H9 (cell line): ENCODE data around the gene CASP8AP2. TPM values are rescaled to one million over a fixed set of nuclear protein-coding genes. Genes with fewer than 3 reads are reported as not detected.
A peak's percentile ranks its signal among the peaks of the same experiment; 100 is the strongest.

Source experiments
- DNase-seq: peaks from one replicate; pipeline ENCODE4 v3.0.0-alpha.2; 2017
- H2AFZ ChIP-seq: one replicate; pipeline ENCODE4 v1.6.1; 2013; ENCODE audit warnings: mild to moderate bottlenecking, low read length, control low read depth, moderate library complexity
- H2AK5ac ChIP-seq: 2 replicates; pipeline ENCODE4 v1.6.1; 2013; ENCODE audit warnings: low read length, control low read depth, mixed read lengths; ENCODE audit not compliant: insufficient read length
- H2BK120ac ChIP-seq: one replicate; pipeline ENCODE4 v1.6.1; 2013; ENCODE audit warnings: low read depth, mild to moderate bottlenecking, low read length, control low read depth, inconsistent platforms; ENCODE audit not compliant: poor library complexity, severe bottlenecking
- H2BK12ac ChIP-seq: 2 replicates; pipeline ENCODE4 v1.6.1; 2013; ENCODE audit warnings: low read length, control low read depth, mixed read lengths, low read depth; ENCODE audit not compliant: insufficient read length
- H2BK15ac ChIP-seq: 2 replicates; pipeline ENCODE4 v1.6.1; 2013; ENCODE audit warnings: low read depth, low read length, control low read depth
- H2BK20ac ChIP-seq: one replicate; pipeline ENCODE4 v1.6.1; 2013; ENCODE audit warnings: low read depth, mild to moderate bottlenecking, low read length, control low read depth, inconsistent platforms; ENCODE audit not compliant: poor library complexity, severe bottlenecking
- H2BK5ac ChIP-seq: 2 replicates; pipeline ENCODE4 v1.6.1; 2013; ENCODE audit warnings: low read length, control low read depth, mixed read lengths; ENCODE audit not compliant: insufficient read length
- H3K14ac ChIP-seq: 2 replicates; pipeline ENCODE4 v1.6.1; 2013; ENCODE audit warnings: low read length, control low read depth; ENCODE audit not compliant: insufficient read depth
- H3K18ac ChIP-seq: 2 replicates; pipeline ENCODE4 v1.6.1; 2013; ENCODE audit warnings: low read depth, mild to moderate bottlenecking, mixed read lengths, low read length, control low read depth; ENCODE audit not compliant: insufficient read length
- H3K23ac ChIP-seq: 2 replicates; pipeline ENCODE4 v1.6.1; 2013; ENCODE audit warnings: low read length, control low read depth, mixed read lengths, low read depth; ENCODE audit not compliant: insufficient read length
- H3K23me2 ChIP-seq: 2 replicates; pipeline ENCODE4 v1.6.1; 2013; ENCODE audit warnings: low read depth, mild to moderate bottlenecking, mixed read lengths, low read length, control low read depth; ENCODE audit not compliant: insufficient read length, poor library complexity, severe bottlenecking
- H3K27ac ChIP-seq: 2 replicates; pipeline ENCODE4 v1.5.1; 2013; ENCODE audit warnings: low read length, control low read depth, mixed read lengths, low read depth; ENCODE audit not compliant: insufficient read length
- H3K27me3 ChIP-seq: 2 replicates; pipeline ENCODE4 v1.6.1; 2013; ENCODE audit warnings: low read length, control low read depth, inconsistent platforms; ENCODE audit not compliant: insufficient read depth
- H3K4ac ChIP-seq: 2 replicates; pipeline ENCODE4 v1.6.1; 2013; ENCODE audit warnings: low read depth, mild to moderate bottlenecking, control low read depth, inconsistent platforms, low read length, moderate library complexity
- H3K4me1 ChIP-seq: 2 replicates; pipeline ENCODE4 v1.6.1; 2013; ENCODE audit warnings: low read length, control low read depth, inconsistent platforms; ENCODE audit not compliant: insufficient read depth
- H3K4me2 ChIP-seq: 2 replicates; pipeline ENCODE4 v1.6.1; 2013; ENCODE audit warnings: low read length, control low read depth, mixed read lengths; ENCODE audit not compliant: insufficient read length, insufficient read depth
- H3K56ac ChIP-seq: 2 replicates; pipeline ENCODE4 v1.6.1; 2013; ENCODE audit warnings: low read depth, mild to moderate bottlenecking, mixed read lengths, low read length, control low read depth; ENCODE audit not compliant: insufficient read length
- H3K79me1 ChIP-seq: 2 replicates; pipeline ENCODE4 v1.6.1; 2013; ENCODE audit warnings: low read depth, mild to moderate bottlenecking, moderate library complexity, low read length, control low read depth, inconsistent platforms; ENCODE audit not compliant: insufficient read depth, poor library complexity, severe bottlenecking
- H3K79me2 ChIP-seq: 2 replicates; pipeline ENCODE4 v1.6.1; 2013; ENCODE audit warnings: low read length, control low read depth, inconsistent platforms; ENCODE audit not compliant: insufficient read depth
- H3K9ac ChIP-seq: 2 replicates; pipeline ENCODE4 v1.6.1; 2013; ENCODE audit warnings: low read length, control low read depth, mixed read lengths; ENCODE audit not compliant: insufficient read length; ENCODE audit errors: extremely low read depth
- H3K9me3 ChIP-seq: one replicate; pipeline ENCODE4 v1.6.1; 2013; ENCODE audit warnings: low read depth, low read length, inconsistent platforms; ENCODE audit not compliant: control insufficient read depth
- H3T11ph ChIP-seq: one replicate; pipeline ENCODE4 v1.6.1; 2013; ENCODE audit warnings: mild to moderate bottlenecking, low read length, control low read depth, inconsistent platforms
- H4K20me1 ChIP-seq: one replicate; pipeline ENCODE4 v1.6.1; 2013; ENCODE audit not compliant: control insufficient read depth, insufficient read length, insufficient read depth
- H4K5ac ChIP-seq: 2 replicates; pipeline ENCODE4 v1.6.1; 2013; ENCODE audit warnings: low read depth, mild to moderate bottlenecking, mixed read lengths, low read length, control low read depth; ENCODE audit not compliant: insufficient read length
- H4K8ac ChIP-seq: replicated peaks from 2 replicates; pipeline ENCODE4 v1.6.1; 2013; ENCODE audit warnings: low read length, control low read depth, mixed read lengths, low read depth; ENCODE audit not compliant: insufficient read length
- H4K91ac ChIP-seq: 2 replicates; pipeline ENCODE4 v1.6.1; 2013; ENCODE audit warnings: low read depth, mild to moderate bottlenecking, moderate library complexity, mixed read lengths, low read length, control low read depth; ENCODE audit not compliant: insufficient read length
- H3K27ac Mint-ChIP-seq, 3 experiments: 2 replicates in 2 of 3; 3 replicates in 1 of 3; pipeline ENCODE4 v1.8.0; 2020 to 2021; ENCODE audit warnings: mixed read lengths in 3 of 3, mild to moderate bottlenecking in 1 of 3, moderate library complexity in 1 of 3
- H3K27me3 Mint-ChIP-seq: 2 replicates; pipeline ENCODE4 v1.8.0; 2021; ENCODE audit warnings: low read depth, mild to moderate bottlenecking, moderate library complexity, mixed read lengths
- H3K36me3 Mint-ChIP-seq, 3 experiments: 2 replicates in 2 of 3; 3 replicates in 1 of 3; pipeline ENCODE4 v1.8.0; 2020 to 2021; ENCODE audit warnings: low read depth in 3 of 3, mixed read lengths in 3 of 3; ENCODE audit not compliant: insufficient read depth in 1 of 3
- H3K4me1 Mint-ChIP-seq, 2 experiments: 2 replicates each; pipeline ENCODE4 v1.8.0; 2020; ENCODE audit warnings: mixed read lengths in 2 of 2
- H3K4me3 Mint-ChIP-seq, 2 experiments: 2 replicates in 1 of 2; 3 replicates in 1 of 2; pipeline ENCODE4 v1.8.0; 2020 to 2021; ENCODE audit warnings: mild to moderate bottlenecking in 2 of 2, mixed read lengths in 2 of 2, moderate library complexity in 1 of 2
- H3K9me3 Mint-ChIP-seq, 2 experiments: 2 replicates in 1 of 2; 3 replicates in 1 of 2; pipeline ENCODE4 v1.8.0; 2020; ENCODE audit warnings: mild to moderate bottlenecking in 2 of 2, mixed read lengths in 2 of 2, moderate library complexity in 1 of 2
- CTCF ChIP-seq: fragments of 200-600 bp; sonication (generic); conservative IDR thresholded peaks from 3 replicates; pipeline ENCODE4 v1.8.0; 2021; ENCODE audit warnings: antibody characterized with exemption, mild to moderate bottlenecking
- WGBS: extraction: QIAGEN DNeasy Blood & Tissue Kit; methylation state at CpG from one replicate; pipeline ENCODE4 v1.1.7; 2013; ENCODE audit warnings: missing lambda C conversion rate, low lambda C conversion rate, mixed read lengths; ENCODE audit not compliant: insufficient read length; ENCODE audit errors: extremely low coverage; 5-methylcytosine and 5-hydroxymethylcytosine counted together
- total RNA-seq: library from RNA; stranded (reverse); gene quantifications from 2 replicates; pipeline ENCODE4 v1.2.1, GENCODE V29; 2021

Gene CASP8AP2
- total RNA-seq, 1 experiment from 2014 or later = 33.6 TPM

- Histone ChIP-seq H3K4ac (no peak overlapping the region), H3K23ac (no peak overlapping the region), H4K5ac (no peak overlapping the region), H2BK15ac (no peak overlapping the region), H3K56ac (no peak overlapping the region), H3K79me2 (peaks cover 5% of the 10 kb centered on the region; the same call in 1 of the 2 replicates), H3K9ac (peak overlapping the region; percentile 63), H3K18ac (no peak overlapping the region), H2BK5ac (no peak overlapping the region), H3K4me2 (peak overlapping the region; percentile 60), H3K27me3 (no peaks in the 10 kb centered on the region), H3K4me1 (no peaks in the 10 kb centered on the region), H2BK20ac (no peak overlapping the region), H2AK5ac (no peak overlapping the region), H2BK12ac (no peak overlapping the region), H3K14ac (no peak overlapping the region), H2AFZ (no peak overlapping the region), H3K23me2 (peaks cover 9% of the 10 kb centered on the region), H4K20me1 (no peaks in the 10 kb centered on the region), H3K79me1 (no peaks in the 10 kb centered on the region), H3K9me3 (no peaks in the 10 kb centered on the region), H4K91ac (no peak overlapping the region), H3T11ph (no peak overlapping the region), H3K27ac (no peak overlapping the region), H2BK120ac (no peak overlapping the region), H4K8ac (no peak overlapping the region)
- H3K27me3 Mint-ChIP-seq = no peaks in the 10 kb centered on the region
- DNase-seq = no peak
- no peaks in the 10 kb centered on the region for H3K9me3 Mint-ChIP-seq
- H3K4me3 Mint-ChIP-seq = peak overlapping the region; percentile 89 to 98
- TF ChIP-seq CTCF = no peak
- peaks cover 15 to 17% of the 10 kb centered on the region in 2 experiments; a peak in 3 of 4 replicates for H3K4me1 Mint-ChIP-seq
- H3K27ac Mint-ChIP-seq = peak overlapping the region; percentile 88 to 99 (median 94)
- no CpG with 5 or more reads among the region's 18 CpGs for WGBS
- H3K36me3 Mint-ChIP-seq = peaks cover 22 to 30% (median 28%) of the 10 kb centered on the region in 3 experiments
Observed at GRCh38 chr6:89828988-89829471, 650 bp upstream of the CASP8AP2 start.
